Stimulated activated CD8-positive, alpha-beta memory T cell treated with anti-CD3 and anti-CD28 coated beads, Interleukin-7, amount 100 ng/mL, for 48 hours (primary cell): ENCODE data around the gene NEK8.
A peak's percentile ranks its signal among the peaks of the same experiment; 100 is the strongest.
"Not testable (repeated sequence)": the region's sequence is repeated elsewhere in the genome, so short reads cannot be mapped to it uniquely, and the experiment has no call there.

Experiments used
- DNase-seq, 2 donors: peaks; one replicate each; pipeline ENCODE4 v3.0.0-alpha.2; 2020; ENCODE audit warnings: low read depth in 1 of 2; ENCODE audit errors: extremely low read depth in 1 of 2

Gene NEK8

GRCh38 chr17:28725166-28725659, 3.4 kb upstream of the NEK8 start:
- DNase-seq = no peak

GRCh38 chr17:28725660-28726225, 2.8 kb upstream of the NEK8 start:
- DNase-seq = peak in 1 of 2 donors; percentile 59

- DNase-seq = peak; percentile 61 to 69
Measured at GRCh38 chr17:28726226-28726626, 2.4 kb upstream of the NEK8 start, which contains the start of gene TLCD1. TLCD1 (minus strand) TSS chr17:28726233; CDS start chr17:28726097, 136 bp downstream.

GRCh38 chr17:28726627-28727491, 1.7 kb upstream of the NEK8 start:
- peak; percentile 79 to 89 for DNase-seq

GRCh38 chr17:28729950-28730330, 1.4 kb downstream of the NEK8 start:
- no peak for DNase-seq

GRCh38 chr17:28733346-28733745, 4.8 kb downstream of the NEK8 start:
- DNase-seq = no peak

GRCh38 chr17:28734712-28735241, 6.2 kb downstream of the NEK8 start:
- DNase-seq = no peak

- DNase-seq = no peak
Measured at GRCh38 chr17:28735242-28735722, 6.7 kb downstream of the NEK8 start.

- DNase-seq = not testable (repeated sequence)
Measured at GRCh38 chr17:28735913-28736769, 7.6 kb downstream of the NEK8 start.

GRCh38 chr17:28737316-28737715, 8.7 kb downstream of the NEK8 start:
- no peak for DNase-seq

- no peak for DNase-seq
Measured at GRCh38 chr17:28737770-28738679, 9.4 kb downstream of the NEK8 start.

- DNase-seq = peak in 1 of 2 donors; percentile 60
Measured at GRCh38 chr17:28738680-28739384, 10.2 kb downstream of the NEK8 start.

- no peak for DNase-seq
Measured at GRCh38 chr17:28740406-28741357, 12.1 kb downstream of the NEK8 start.

GRCh38 chr17:28741358-28742349, 13.1 kb downstream of the NEK8 start:
- no peak for DNase-seq

- DNase-seq = peak; percentile 71 to 74
Measured at GRCh38 chr17:28743243-28744103, 14.9 kb downstream of the NEK8 start, which contains the start of gene TRAF4. TRAF4 (plus strand) TSS chr17:28744011; CDS start chr17:28744113, 102 bp downstream.
